Caco-2 (cell line): ENCODE data around the gene RAD51B. TPM values are rescaled to one million over a fixed set of nuclear protein-coding genes. Genes with fewer than 3 reads are reported as not detected.
"Not testable (repeated sequence)": the region's sequence is repeated elsewhere in the genome, so short reads cannot be mapped to it uniquely, and the experiment has no call there.

ENCODE experiments used
- BruUV-seq: library from RNA; stranded (reverse); fragments of 400-500 nt; replicated peaks from 2 replicates; lab custom pipeline; 2021; lab: Mats Ljungman, UMichigan
- CTCF ChIA-PET: fragments of 300-600 bp; sonication (Branson Sonifier 250); formaldehyde crosslinking; loops from one replicate; lab custom pipeline; 2022; ENCODE audit warnings: antibody characterized with exemption; lab: Charles Lee
- POLR2A ChIA-PET: fragments of 300-600 bp; sonication (Branson Sonifier 250); formaldehyde crosslinking; loops from one replicate; lab custom pipeline; 2022; ENCODE audit warnings: antibody characterized with exemption; lab: Charles Lee
- DNase-seq, 2 experiments: peaks; one replicate each; pipeline versions ENCODE4 v3.0.0 to v3.0.0-alpha.2; 2020 to 2022
- H3K27me3 ChIP-seq: replicated peaks from 2 replicates; pipeline ENCODE4 v1.6.0; 2011; ENCODE audit warnings: low read length; ENCODE audit not compliant: control insufficient read depth, insufficient read depth
- H3K36me3 ChIP-seq: 2 replicates; pipeline ENCODE4 v1.5.1; 2011; ENCODE audit warnings: low read length; ENCODE audit not compliant: control insufficient read depth, insufficient read depth
- H3K4me1 ChIP-seq: fragments of 250-450 bp; sonication (Bioruptor Pico); 2 replicates; pipeline ENCODE4 v1.5.1; 2020; ENCODE audit warnings: mild to moderate bottlenecking
- H3K4me3 ChIP-seq: 2 replicates; pipeline ENCODE4 v1.5.1; 2011; ENCODE audit warnings: low read depth, mild to moderate bottlenecking, control low read depth, low read length
- H3K9me3 ChIP-seq: fragments of 250-450 bp; sonication (Bioruptor Pico); 2 replicates; pipeline ENCODE4 v1.5.1; 2020; ENCODE audit warnings: mild to moderate bottlenecking, moderate library complexity
- H3K27ac Mint-ChIP-seq: one replicate; pipeline ENCODE4 v1.8.0; 2022; ENCODE audit warnings: mixed read lengths; ENCODE audit not compliant: unreplicated experiment
- H3K27me3 Mint-ChIP-seq: one replicate; pipeline ENCODE4 v1.8.0; 2022; ENCODE audit warnings: mixed read lengths; ENCODE audit not compliant: insufficient read depth, unreplicated experiment
- H3K36me3 Mint-ChIP-seq: one replicate; pipeline ENCODE4 v1.8.0; 2022; ENCODE audit warnings: mild to moderate bottlenecking, mixed read lengths; ENCODE audit not compliant: insufficient read depth, unreplicated experiment
- H3K4me1 Mint-ChIP-seq: one replicate; pipeline ENCODE4 v1.8.0; 2022; ENCODE audit warnings: low read depth, mixed read lengths; ENCODE audit not compliant: unreplicated experiment
- H3K4me3 Mint-ChIP-seq: one replicate; pipeline ENCODE4 v1.8.0; 2022; ENCODE audit warnings: mild to moderate bottlenecking, moderate library complexity, mixed read lengths; ENCODE audit not compliant: unreplicated experiment
- H3K9me3 Mint-ChIP-seq: one replicate; pipeline ENCODE4 v1.8.0; 2022; ENCODE audit warnings: mixed read lengths; ENCODE audit not compliant: unreplicated experiment
- intact Hi-C: fragments of 100-400 bp; cut with micrococcal nuclease; formaldehyde crosslinking; loops from one replicate; pipeline ENCODE4 v1.10.0; 2022; ENCODE audit not compliant: unreplicated experiment
- total RNA-seq: library from RNA; stranded (reverse); gene quantifications from 2 replicates; pipeline ENCODE4 v1.2.3, GENCODE V29; 2022
- TF ChIP-seq, protein P1 (sequence below), 2 experiments: fragments of 200-600 bp in 1 of 2; IDR thresholded peaks; 1 replicate in 1 of 2; 2 replicates in 1 of 2; pipeline versions ENCODE4 v1.5.1 to v1.8.0; 2011 to 2022; ENCODE audit warnings: antibody characterized with exemption in 1 of 2, control low read depth in 1 of 2, inconsistent platforms in 1 of 2, low read depth in 1 of 2, low read length in 1 of 2, mild to moderate bottlenecking in 1 of 2, moderate library complexity in 1 of 2; ENCODE audit not compliant: insufficient read depth in 1 of 2, severe bottlenecking in 1 of 2, unreplicated experiment in 1 of 2

RAD51B gene
- total RNA-seq, 1 experiment from 2014 or later: 16.7 TPM

DNA sequence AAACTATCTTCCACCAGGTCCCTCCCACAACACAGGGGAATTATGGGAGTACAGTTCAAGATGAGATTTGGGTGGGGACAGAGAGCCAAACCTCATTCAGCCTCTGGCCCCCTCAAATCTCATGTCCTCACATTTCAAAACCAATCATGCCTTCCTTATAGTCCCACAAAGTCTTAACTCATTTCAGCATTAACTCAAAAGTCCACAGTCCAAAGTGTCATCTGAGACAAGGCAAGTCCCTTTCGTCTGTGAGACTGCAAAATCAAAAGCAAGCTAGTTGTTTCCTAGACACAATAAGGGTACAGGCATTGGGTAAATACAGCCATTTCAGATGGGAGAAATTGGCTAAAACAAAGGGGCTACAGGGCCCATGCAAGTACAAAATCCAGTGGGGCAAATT is 147.6 kb downstream of the RAD51B start:
- peaks cover 29% of the 10 kb centered on the region for H3K9me3 Mint-ChIP-seq
- Histone ChIP-seq H3K9me3 (no peaks in the 10 kb centered on the region), H3K4me3 (no peak overlapping the region), H3K27me3 (no peaks in the 10 kb centered on the region), H3K4me1 (peaks cover 55% of the 10 kb centered on the region), H3K36me3 (no peaks in the 10 kb centered on the region)
- H3K4me3 Mint-ChIP-seq: no peak overlapping the region
- DNase-seq: no peak
- peaks cover 42% of the 10 kb centered on the region for H3K4me1 Mint-ChIP-seq
- H3K27ac Mint-ChIP-seq: peak overlapping the region; percentile 53
- ChIA-PET CTCF (interaction anchor here (1.6 kb wide), 1 partner anchor 877 kb away, joined by 4 read pairs; no protein-coding TSS in a partner anchor), POLR2A (no interaction called here)
- H3K36me3 Mint-ChIP-seq: peaks cover 12% of the 10 kb centered on the region
- no TSS peak for BruUV-seq
- intact Hi-C loops: no loop called here
- TF ChIP-seq, protein P1, sequence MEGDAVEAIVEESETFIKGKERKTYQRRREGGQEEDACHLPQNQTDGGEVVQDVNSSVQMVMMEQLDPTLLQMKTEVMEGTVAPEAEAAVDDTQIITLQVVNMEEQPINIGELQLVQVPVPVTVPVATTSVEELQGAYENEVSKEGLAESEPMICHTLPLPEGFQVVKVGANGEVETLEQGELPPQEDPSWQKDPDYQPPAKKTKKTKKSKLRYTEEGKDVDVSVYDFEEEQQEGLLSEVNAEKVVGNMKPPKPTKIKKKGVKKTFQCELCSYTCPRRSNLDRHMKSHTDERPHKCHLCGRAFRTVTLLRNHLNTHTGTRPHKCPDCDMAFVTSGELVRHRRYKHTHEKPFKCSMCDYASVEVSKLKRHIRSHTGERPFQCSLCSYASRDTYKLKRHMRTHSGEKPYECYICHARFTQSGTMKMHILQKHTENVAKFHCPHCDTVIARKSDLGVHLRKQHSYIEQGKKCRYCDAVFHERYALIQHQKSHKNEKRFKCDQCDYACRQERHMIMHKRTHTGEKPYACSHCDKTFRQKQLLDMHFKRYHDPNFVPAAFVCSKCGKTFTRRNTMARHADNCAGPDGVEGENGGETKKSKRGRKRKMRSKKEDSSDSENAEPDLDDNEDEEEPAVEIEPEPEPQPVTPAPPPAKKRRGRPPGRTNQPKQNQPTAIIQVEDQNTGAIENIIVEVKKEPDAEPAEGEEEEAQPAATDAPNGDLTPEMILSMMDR (IDR thresholded peaks at IDR 0.05; ENCODE audit: insufficient read depth in 1 of 2, low read depth in 1 of 2, low read length in 1 of 2, severe bottlenecking in 1 of 2, unreplicated experiment in 1 of 2): no peak
- H3K27me3 Mint-ChIP-seq: no peaks in the 10 kb centered on the region

DNA sequence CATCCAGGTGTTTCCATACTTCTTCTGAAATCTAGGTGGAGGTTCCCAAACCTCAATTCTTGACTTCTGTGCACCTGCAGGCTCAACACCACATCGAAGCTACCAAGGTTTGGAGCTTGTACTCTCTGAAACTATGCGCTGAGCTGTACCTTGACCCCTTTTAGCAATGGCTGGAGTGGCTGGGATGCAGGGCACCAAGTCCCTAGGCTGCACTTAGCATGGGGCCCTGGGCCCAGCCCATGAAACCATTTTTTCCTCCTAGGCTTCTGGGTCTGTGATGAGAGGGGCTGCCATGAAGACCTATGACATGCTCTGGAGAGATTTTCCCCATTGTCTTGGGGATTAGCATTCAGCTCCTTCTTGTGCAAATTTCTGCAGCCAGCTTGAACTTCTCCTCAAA is 148.4 kb downstream of the RAD51B start:
- not testable (repeated sequence) for BruUV-seq
- H3K4me1 Mint-ChIP-seq: peaks cover 37% of the 10 kb centered on the region

DNA sequence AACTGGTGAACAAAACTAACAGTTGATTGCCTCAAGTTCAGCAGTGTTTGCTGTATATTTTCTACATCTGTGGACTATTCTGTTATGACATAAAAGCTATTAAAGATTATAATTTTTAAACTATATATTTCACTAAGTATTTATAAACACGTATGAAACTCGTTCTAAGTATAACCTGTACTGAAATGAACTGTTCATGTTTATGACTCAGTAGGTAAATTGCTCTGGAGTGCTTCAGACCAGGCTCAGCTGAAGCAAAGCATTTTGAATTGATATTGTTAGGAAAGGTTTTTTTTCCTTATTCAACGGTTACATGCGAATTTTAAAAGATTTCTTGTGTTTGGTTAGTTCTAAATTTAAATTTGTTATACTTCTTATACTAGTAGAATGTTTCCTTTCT is 151.3 kb downstream of the RAD51B start:
- H3K36me3 Mint-ChIP-seq: peaks cover 7% of the 10 kb centered on the region
- no peaks in the 10 kb centered on the region for H3K27me3 Mint-ChIP-seq
- intact Hi-C loops: no loop called here
- H3K36me3 ChIP-seq: no peaks in the 10 kb centered on the region
- no TSS peak for BruUV-seq
- ChIA-PET POLR2A (no interaction called here), CTCF (no interaction called here)
- H3K4me1 Mint-ChIP-seq: peaks cover 23% of the 10 kb centered on the region
- no peak overlapping the region for H3K27ac Mint-ChIP-seq
- no peak for DNase-seq
- H3K4me3 Mint-ChIP-seq: no peak overlapping the region
- H3K4me1 ChIP-seq: peaks cover 38% of the 10 kb centered on the region
- H3K9me3 Mint-ChIP-seq: peaks cover 29% of the 10 kb centered on the region
- no peak overlapping the region for H3K4me3 ChIP-seq
- TF ChIP-seq, protein P1 (IDR thresholded peaks at IDR 0.05; ENCODE audit: insufficient read depth in 1 of 2, low read depth in 1 of 2, low read length in 1 of 2, severe bottlenecking in 1 of 2, unreplicated experiment in 1 of 2): no peak
- no peaks in the 10 kb centered on the region for H3K9me3 ChIP-seq
- no peaks in the 10 kb centered on the region for H3K27me3 ChIP-seq

More for the DNA sequence above, 148.4 kb downstream of the RAD51B start:
- H3K27ac Mint-ChIP-seq, H3K36me3 ChIP-seq, H3K9me3 ChIP-seq, H3K4me3 ChIP-seq, POLR2A ChIA-PET, DNase-seq, H3K27me3 ChIP-seq, H3K4me3 Mint-ChIP-seq, intact Hi-C loops, H3K27me3 Mint-ChIP-seq: not testable (repeated sequence)
- CTCF ChIA-PET: interaction anchor here (1.6 kb wide), 1 partner anchor 876 kb away, joined by 4 read pairs; no protein-coding TSS in a partner anchor
- peaks cover 56% of the 10 kb centered on the region for H3K4me1 ChIP-seq
- Mint-ChIP-seq H3K9me3 (peaks cover 29% of the 10 kb centered on the region), H3K36me3 (peaks cover 12% of the 10 kb centered on the region)
